GM12801 (cell line): ENCODE results near the gene GPRC5B.

Source experiments
- TF ChIP-seq, protein P1 (sequence below): IDR thresholded peaks from one replicate; pipeline ENCODE4 v1.5.1; 2011; ENCODE audit warnings: control low read depth; ENCODE audit not compliant: insufficient read length; ENCODE audit errors: extremely low read depth

The GPRC5B gene

GRCh38 chr16:19916064-19916463, 31.4 kb upstream of the GPRC5B start:
- TF ChIP-seq, protein P1, sequence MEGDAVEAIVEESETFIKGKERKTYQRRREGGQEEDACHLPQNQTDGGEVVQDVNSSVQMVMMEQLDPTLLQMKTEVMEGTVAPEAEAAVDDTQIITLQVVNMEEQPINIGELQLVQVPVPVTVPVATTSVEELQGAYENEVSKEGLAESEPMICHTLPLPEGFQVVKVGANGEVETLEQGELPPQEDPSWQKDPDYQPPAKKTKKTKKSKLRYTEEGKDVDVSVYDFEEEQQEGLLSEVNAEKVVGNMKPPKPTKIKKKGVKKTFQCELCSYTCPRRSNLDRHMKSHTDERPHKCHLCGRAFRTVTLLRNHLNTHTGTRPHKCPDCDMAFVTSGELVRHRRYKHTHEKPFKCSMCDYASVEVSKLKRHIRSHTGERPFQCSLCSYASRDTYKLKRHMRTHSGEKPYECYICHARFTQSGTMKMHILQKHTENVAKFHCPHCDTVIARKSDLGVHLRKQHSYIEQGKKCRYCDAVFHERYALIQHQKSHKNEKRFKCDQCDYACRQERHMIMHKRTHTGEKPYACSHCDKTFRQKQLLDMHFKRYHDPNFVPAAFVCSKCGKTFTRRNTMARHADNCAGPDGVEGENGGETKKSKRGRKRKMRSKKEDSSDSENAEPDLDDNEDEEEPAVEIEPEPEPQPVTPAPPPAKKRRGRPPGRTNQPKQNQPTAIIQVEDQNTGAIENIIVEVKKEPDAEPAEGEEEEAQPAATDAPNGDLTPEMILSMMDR: no peak

- TF ChIP-seq, protein P1: no peak
These were observed 30.2 kb upstream of the GPRC5B start for GRCh38 chr16:19914877-19915276.

- TF ChIP-seq, protein P1: no peak
These were observed 28.6 kb upstream of the GPRC5B start for GRCh38 chr16:19913340-19913645.

GRCh38 chr16:19912455-19913339, 28.0 kb upstream of the GPRC5B start:
- TF ChIP-seq, protein P1: no peak

GRCh38 chr16:19911747-19912454, 27.3 kb upstream of the GPRC5B start:
- TF ChIP-seq, protein P1: no peak

- TF ChIP-seq, protein P1: no peak
These were observed 26.6 kb upstream of the GPRC5B start for GRCh38 chr16:19911204-19911603.

DNA sequence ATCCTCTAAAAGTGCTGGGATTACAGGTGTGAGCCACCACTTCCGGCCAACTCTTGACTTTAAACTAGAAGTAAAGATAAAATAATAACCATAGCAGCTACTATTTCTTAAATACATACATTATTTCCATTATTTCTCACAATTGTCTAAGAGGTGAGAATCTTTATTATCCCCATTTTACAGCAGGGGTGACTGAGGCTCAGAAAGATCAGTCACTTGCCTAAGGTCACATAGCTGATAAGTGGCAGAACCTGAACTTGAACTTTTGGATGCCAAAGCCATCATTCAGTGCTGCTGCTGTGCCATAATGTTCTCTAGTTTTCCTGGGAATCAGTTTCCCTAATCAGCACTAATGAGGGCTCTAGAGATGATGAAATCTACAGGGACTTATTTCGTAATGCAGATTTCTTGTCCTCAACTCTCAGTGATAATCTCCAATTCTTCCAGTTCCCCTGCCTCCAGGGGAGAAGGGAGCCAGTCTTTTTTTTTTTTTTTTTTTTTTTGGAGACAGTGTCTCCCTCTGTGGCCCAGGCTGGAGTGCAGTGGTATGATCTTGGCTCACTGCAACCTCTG, 25.2 kb upstream of the GPRC5B start:
- TF ChIP-seq, protein P1: no peak
